CD14-positive monocyte (primary cell): ENCODE results near the gene CCL5. TPM values are rescaled to one million over a fixed set of nuclear protein-coding genes. Genes with fewer than 3 reads are reported as not detected.

Experiments used
- DNase-seq, 3 donors: peaks; one replicate each; pipeline ENCODE4 v3.0.0-alpha.2; 2011 to 2022
- H2AFZ ChIP-seq: 2 replicates; pipeline ENCODE4 v1.6.0; 2012; ENCODE audit warnings: mild to moderate bottlenecking, low read depth, low read length, inconsistent platforms; ENCODE audit not compliant: insufficient read depth, poor library complexity, severe bottlenecking
- H3K27ac ChIP-seq, 2 donors: 1 replicate in 1 of 2; 2 replicates in 1 of 2; pipeline ENCODE4 v1.5.1; 2012 to 2013; ENCODE audit warnings: low read length in 2 of 2, control low read depth in 1 of 2, inconsistent platforms in 1 of 2, low read depth in 1 of 2, mild to moderate bottlenecking in 1 of 2
- H3K27me3 ChIP-seq, 2 donors: one replicate each; pipeline versions ENCODE4 v1.6.0 to v1.6.1; 2011 to 2013; ENCODE audit warnings: low read length in 2 of 2; ENCODE audit not compliant: control insufficient read depth in 2 of 2, insufficient read depth in 2 of 2
- H3K36me3 ChIP-seq, 2 donors: replicated peaks in 1 of 2; 1 replicate in 1 of 2; 2 replicates in 1 of 2; pipeline versions ENCODE4 v1.5.1 to v1.6.1; 2012 to 2013; ENCODE audit warnings: low read length in 2 of 2, control low read depth in 1 of 2, inconsistent platforms in 1 of 2, mild to moderate bottlenecking in 1 of 2; ENCODE audit not compliant: insufficient read depth in 2 of 2, control insufficient read depth in 1 of 2
- H3K4me1 ChIP-seq, 2 donors: 1 replicate in 1 of 2; 2 replicates in 1 of 2; pipeline versions ENCODE4 v1.5.1 to v1.6.1; 2012 to 2013; ENCODE audit warnings: low read length in 2 of 2, control low read depth in 1 of 2, inconsistent platforms in 1 of 2, mild to moderate bottlenecking in 1 of 2, moderate library complexity in 1 of 2; ENCODE audit not compliant: insufficient read depth in 2 of 2, control insufficient read depth in 1 of 2
- H3K4me2 ChIP-seq: replicated peaks from 2 replicates; pipeline ENCODE3; 2012; ENCODE audit warnings: low read length, moderate library complexity, mild to moderate bottlenecking; ENCODE audit not compliant: poor library complexity, severe bottlenecking; ENCODE audit errors: extremely low read depth
- H3K4me3 ChIP-seq, 3 experiments: fragments of 200-600 bp in 1 of 3; sonication (generic) in 1 of 3; replicated peaks in 1 of 3; 1 replicate in 2 of 3; 2 replicates in 1 of 3; pipeline ENCODE4 v1.5.1; 2011 to 2013; ENCODE audit warnings: low read length in 3 of 3, mild to moderate bottlenecking in 3 of 3, control low read depth in 2 of 3, low read depth in 2 of 3, inconsistent platforms in 1 of 3, moderate library complexity in 1 of 3
- H3K79me2 ChIP-seq: 2 replicates; pipeline ENCODE4 v1.6.0; 2012; ENCODE audit warnings: mild to moderate bottlenecking, control low read depth, inconsistent platforms, low read length, moderate library complexity; ENCODE audit not compliant: insufficient read depth
- H3K9ac ChIP-seq: 2 replicates; pipeline ENCODE4 v1.6.0; 2017; ENCODE audit warnings: low read length, mild to moderate bottlenecking; ENCODE audit not compliant: insufficient read depth, poor library complexity, severe bottlenecking
- H3K9me3 ChIP-seq, 2 donors: replicated peaks in 1 of 2; 1 replicate in 1 of 2; 2 replicates in 1 of 2; pipeline versions ENCODE4 v1.5.1 to v1.6.1; 2012 to 2013; ENCODE audit warnings: low read length in 2 of 2, control low read depth in 1 of 2; ENCODE audit not compliant: control insufficient read depth in 1 of 2, insufficient read depth in 1 of 2
- H4K20me1 ChIP-seq: 2 replicates; pipeline ENCODE4 v1.6.0; 2012; ENCODE audit warnings: mild to moderate bottlenecking, low read length, control low read depth, moderate library complexity; ENCODE audit not compliant: insufficient read depth
- H3K27ac Mint-ChIP-seq, 7 donors: one replicate each; pipeline ENCODE4 v1.8.0; 2020; ENCODE audit warnings: mild to moderate bottlenecking in 7 of 7, mixed read lengths in 7 of 7, moderate library complexity in 6 of 7, inconsistent platforms in 2 of 7
- H3K27me3 Mint-ChIP-seq, 3 donors: one replicate each; pipeline ENCODE4 v1.8.0; 2021 to 2022; ENCODE audit warnings: low read depth in 3 of 3, mild to moderate bottlenecking in 3 of 3, mixed read lengths in 3 of 3, moderate library complexity in 3 of 3, inconsistent platforms in 1 of 3
- H3K36me3 Mint-ChIP-seq, 2 donors: one replicate each; pipeline ENCODE4 v1.8.0; 2020; ENCODE audit warnings: mixed read lengths in 2 of 2, inconsistent platforms in 1 of 2, mild to moderate bottlenecking in 1 of 2
- H3K4me1 Mint-ChIP-seq: one replicate; pipeline ENCODE4 v1.8.0; 2020; ENCODE audit warnings: mild to moderate bottlenecking, mixed read lengths
- H3K4me3 Mint-ChIP-seq, 2 donors: one replicate each; pipeline ENCODE4 v1.8.0; 2020; ENCODE audit warnings: mild to moderate bottlenecking in 2 of 2, mixed read lengths in 2 of 2, moderate library complexity in 1 of 2
- H3K9me3 Mint-ChIP-seq, 7 donors: one replicate each; pipeline ENCODE4 v1.8.0; 2020 to 2022; ENCODE audit warnings: mixed read lengths in 7 of 7, mild to moderate bottlenecking in 6 of 7, moderate library complexity in 6 of 7, inconsistent platforms in 2 of 7
- CTCF ChIP-seq: fragments of 200-600 bp; IDR thresholded peaks from one replicate; pipeline ENCODE4 v1.8.0; 2022; ENCODE audit warnings: antibody characterized with exemption, mild to moderate bottlenecking
- WGBS: methylation state at CpG from one replicate; pipeline ENCODE4 v1.1.5; 2013; ENCODE audit warnings: missing lambda C conversion rate; ENCODE audit not compliant: insufficient coverage; 5-methylcytosine and 5-hydroxymethylcytosine counted together
- intact Hi-C, 2 donors: fragments of 100-400 bp; cut with micrococcal nuclease; formaldehyde crosslinking; loops; one replicate each; pipeline versions ENCODE4 v1.15.0 to v1.15.1; 2023
- polyA plus RNA-seq, 3 donors: library from polyadenylated mRNA; depleted of rRNA in 1 of 3; unstranded in 2 of 3; stranded (reverse) in 1 of 3; fragments of 300-500 nt in 2 of 3; fragments of >200 nt in 1 of 3; fragmentation: Illumina TruSeq in 2 of 3; gene quantifications; 1 replicate in 2 of 3; 2 replicates in 1 of 3; pipeline ENCODE4 v1.2.3, GENCODE V29; 2012 to 2021

The CCL5 gene
- polyA plus RNA-seq, 3 donors, result 0.95 to 6.8 (median 2.8) TPM

- peak; percentile 34 to 90 (median 53) for DNase-seq
- Histone ChIP-seq H3K27ac (peak overlapping the region in 1 of 2 donors; percentile 72), H3K4me3 (no peak overlapping the region), H3K79me2 (no peaks in the 10 kb centered on the region), H3K4me1 (peaks cover 30 to 32% of the 10 kb centered on the region in 2 donors), H3K9me3 (no peaks in the 10 kb centered on the region), H4K20me1 (no peaks in the 10 kb centered on the region), H3K27me3 (no peaks in the 10 kb centered on the region), H2AFZ (peak overlapping the region; percentile 41), H3K36me3 (no peaks in the 10 kb centered on the region), H3K9ac (no peak overlapping the region), H3K4me2 (no peak overlapping the region)
- H3K36me3 Mint-ChIP-seq, result no peaks in the 10 kb centered on the region
- no CpG with 5 or more reads among the region's 6 CpGs for WGBS
- no peaks in the 10 kb centered on the region for H3K9me3 Mint-ChIP-seq
- H3K4me1 Mint-ChIP-seq, result peaks cover 44% of the 10 kb centered on the region
- intact Hi-C loops, result no loop called here
- TF ChIP-seq CTCF, result no peak
- H3K27ac Mint-ChIP-seq, result peak overlapping the region in 6 of 7 donors; percentile 35 to 86 (median 66)
- peaks cover 0 to 9% (median 3%) of the 10 kb centered on the region in 3 donors for H3K27me3 Mint-ChIP-seq
- H3K4me3 Mint-ChIP-seq, result no peak overlapping the region
These were observed 12.2 kb upstream of the CCL5 start for GRCh38 chr17:35892091-35893035.

- intact Hi-C loops, result no loop called here
- H3K4me3 Mint-ChIP-seq, result no peak overlapping the region
- no peaks in the 10 kb centered on the region for H3K79me2 ChIP-seq
- H3K36me3 ChIP-seq, result no peaks in the 10 kb centered on the region
- H3K4me2 ChIP-seq, result no peak overlapping the region
- H3K4me1 Mint-ChIP-seq, result peaks cover 39% of the 10 kb centered on the region
- peaks cover 20 to 26% of the 10 kb centered on the region in 2 donors for H3K4me1 ChIP-seq
- H3K27me3 ChIP-seq, result no peaks in the 10 kb centered on the region
- no peak for TF ChIP-seq CTCF
- no peak overlapping the region for H3K27ac Mint-ChIP-seq
- H4K20me1 ChIP-seq, result no peaks in the 10 kb centered on the region
- H2AFZ ChIP-seq, result no peak overlapping the region
- peaks cover 0 to 9% (median 5%) of the 10 kb centered on the region in 3 donors for H3K27me3 Mint-ChIP-seq
- no peaks in the 10 kb centered on the region for H3K9me3 ChIP-seq
- H3K9me3 Mint-ChIP-seq, result no peaks in the 10 kb centered on the region
- H3K36me3 Mint-ChIP-seq, result no peaks in the 10 kb centered on the region
- no peak overlapping the region for H3K4me3 ChIP-seq
- no peak for DNase-seq
- H3K27ac ChIP-seq, result no peak overlapping the region
- no CpG with 5 or more reads among the region's 4 CpGs for WGBS
- H3K9ac ChIP-seq, result no peak overlapping the region
These were observed 11.1 kb upstream of the CCL5 start for GRCh38 chr17:35891269-35891668.
